HEK293T (cell line): ENCODE data around the gene C12orf76.
"Not testable (repeated sequence)": the region's sequence is repeated elsewhere in the genome, so short reads cannot be mapped to it uniquely, and the experiment has no call there.

ENCODE experiments used
- CTCF ChIA-PET: fragments of 350-600 bp; formaldehyde crosslinking; extraction: SDS; loops from one replicate; lab custom pipeline; 2021; ENCODE audit warnings: antibody characterized with exemption, inconsistent platforms; lab: Yijun Ruan, JAX
- POLR2A ChIA-PET: fragments of 350-600 bp; formaldehyde crosslinking; extraction: SDS; loops from one replicate; lab custom pipeline; 2020; ENCODE audit warnings: antibody characterized with exemption, inconsistent platforms; lab: Yijun Ruan, JAX
- DNase-seq: peaks from one replicate; pipeline ENCODE4 v3.0.0; 2012; ENCODE audit warnings: mixed read lengths; ENCODE audit errors: extremely low spot score
- ARNT ChIP-seq: fragments of 450-650 bp; IDR thresholded peaks from 2 replicates; pipeline ENCODE4 v1.6.1; 2017; ENCODE audit warnings: mild to moderate bottlenecking
- BHLHE40 ChIP-seq: fragments of 450-650 bp; IDR thresholded peaks from 2 replicates; pipeline ENCODE4 v1.6.1; 2016; ENCODE audit warnings: mild to moderate bottlenecking, moderate library complexity, borderline replicate concordance
- CTBP1 ChIP-seq: fragments of 450-650 bp; IDR thresholded peaks from 2 replicates; pipeline ENCODE4 v1.6.1; 2016; ENCODE audit warnings: borderline replicate concordance
- ELF4 ChIP-seq: fragments of 450-650 bp; IDR thresholded peaks from 2 replicates; pipeline ENCODE4 v1.6.1; 2017; ENCODE audit warnings: antibody characterized with exemption
- FOXA1 ChIP-seq: fragments of 450-650 bp; IDR thresholded peaks from 2 replicates; pipeline ENCODE4 v1.6.1; 2016; ENCODE audit warnings: mild to moderate bottlenecking
- FOXK2 ChIP-seq: fragments of 450-650 bp; IDR thresholded peaks from 2 replicates; pipeline ENCODE4 v1.6.1; 2016; ENCODE audit warnings: mild to moderate bottlenecking
- FOXM1 ChIP-seq: fragments of 450-650 bp; IDR thresholded peaks from 2 replicates; pipeline ENCODE4 v1.6.1; 2017; ENCODE audit warnings: mild to moderate bottlenecking, borderline replicate concordance
- HDGF ChIP-seq: fragments of 450-650 bp; IDR thresholded peaks from 2 replicates; pipeline ENCODE4 v1.6.1; 2017; ENCODE audit warnings: antibody characterized with exemption, borderline replicate concordance
- L3MBTL2 ChIP-seq: fragments of 450-650 bp; conservative IDR thresholded peaks from 2 replicates; pipeline ENCODE4 v1.6.1; 2016; ENCODE audit warnings: mild to moderate bottlenecking
- LEF1 ChIP-seq: fragments of 450-650 bp; IDR thresholded peaks from 2 replicates; pipeline ENCODE4 v1.6.1; 2017; ENCODE audit warnings: mild to moderate bottlenecking, borderline replicate concordance
- NFRKB ChIP-seq: fragments of 450-650 bp; IDR thresholded peaks from 2 replicates; pipeline ENCODE4 v1.6.1; 2016; ENCODE audit warnings: mild to moderate bottlenecking, moderate library complexity
- PKNOX1 ChIP-seq: fragments of 450-650 bp; IDR thresholded peaks from 2 replicates; pipeline ENCODE4 v1.6.1; 2016
- SP1 ChIP-seq: fragments of 450-650 bp; IDR thresholded peaks from 2 replicates; pipeline ENCODE4 v1.6.1; 2017
- SUZ12 ChIP-seq: fragments of 450-650 bp; IDR thresholded peaks from 2 replicates; pipeline ENCODE4 v1.6.1; 2016; ENCODE audit warnings: mild to moderate bottlenecking
- TARDBP ChIP-seq: fragments of 450-650 bp; IDR thresholded peaks from 2 replicates; pipeline ENCODE4 v1.6.1; 2016
- ZNF384 ChIP-seq: fragments of 450-650 bp; IDR thresholded peaks from 2 replicates; pipeline ENCODE4 v1.6.1; 2016

C12orf76 gene

GRCh38 chr12:110048242-110049027 is at the start of gene C12orf76:
TSS of gene C12orf76 (minus strand) at chr12:110048522. CDS start at chr12:110048495, 27 bp downstream.
- peak; percentile 94 for DNase-seq
- ChIA-PET POLR2A (interaction anchor here (0.6 to 1.4 kb wide), 2 partner anchors 26 to 519 kb away, joined by 3 to 6 read pairs; no protein-coding TSS in a partner anchor), CTCF (no interaction called here)
- TF ChIP-seq ELF4 (peak; percentile 56), L3MBTL2 (peak; percentile 75), TARDBP (no peak), CTBP1 (peak; percentile 93), SP1 (no peak), ZNF384 (no peak)

- no peak for DNase-seq
- no peak for TF ChIP-seq ARNT
- no peak for TF ChIP-seq ELF4
- no peak for TF ChIP-seq PKNOX1
- no peak for TF ChIP-seq FOXK2
- ChIA-PET POLR2A (no interaction called here), CTCF (interaction anchor here (0.7 kb wide), 1 partner anchor 728 kb away, joined by 3 read pairs; no protein-coding TSS in a partner anchor)
Measured at GRCh38 chr12:110093631-110094311, 45.4 kb upstream of the C12orf76 start.

GRCh38 chr12:110091136-110091711 is 42.9 kb upstream of the C12orf76 start:
- ChIA-PET CTCF (interaction anchor here (0.6 kb wide), 1 partner anchor 53 kb away, joined by 8 read pairs; no protein-coding TSS in a partner anchor), POLR2A (interaction anchor here (1.1 kb wide), 1 partner anchor 189 kb away, joined by 3 read pairs; no protein-coding TSS in a partner anchor)
- TF ChIP-seq FOXM1 (no peak), LEF1 (no peak), L3MBTL2 (no peak), TARDBP (no peak), ELF4 (no peak)
- DNase-seq = no peak

- CTCF ChIA-PET = interaction anchor here (0.6 kb wide), 1 partner anchor 53 kb away, joined by 8 read pairs; no protein-coding TSS in a partner anchor
- no peak for DNase-seq
- POLR2A ChIA-PET = interaction anchor here (1.1 kb wide), 1 partner anchor 190 kb away, joined by 3 read pairs; no protein-coding TSS in a partner anchor
- no peak for TF ChIP-seq LEF1
- no peak for TF ChIP-seq FOXA1
- no peak for TF ChIP-seq SP1
- no peak for TF ChIP-seq ARNT
- TF ChIP-seq BHLHE40 = no peak
- TF ChIP-seq FOXM1 = no peak
- no peak for TF ChIP-seq ZNF384
- no peak for TF ChIP-seq L3MBTL2
- TF ChIP-seq SUZ12 = no peak
- no peak for TF ChIP-seq PKNOX1
- no peak for TF ChIP-seq NFRKB
- TF ChIP-seq CTBP1 = no peak
- no peak for TF ChIP-seq HDGF
- no peak for TF ChIP-seq FOXK2
- TF ChIP-seq ELF4 = no peak
- no peak for TF ChIP-seq TARDBP
Measured at GRCh38 chr12:110090266-110091135, 42.2 kb upstream of the C12orf76 start.

GRCh38 chr12:110088936-110089335 is 40.6 kb upstream of the C12orf76 start:
- ChIA-PET CTCF (no interaction called here), POLR2A (no interaction called here)
- TF ChIP-seq CTBP1 = no peak
- no peak for TF ChIP-seq ARNT
- no peak for TF ChIP-seq PKNOX1
- no peak for TF ChIP-seq FOXM1
- no peak for TF ChIP-seq ZNF384
- TF ChIP-seq SUZ12 = no peak
- TF ChIP-seq ELF4 = no peak
- TF ChIP-seq FOXA1 = no peak
- no peak for TF ChIP-seq LEF1
- no peak for TF ChIP-seq HDGF
- no peak for TF ChIP-seq TARDBP
- no peak for TF ChIP-seq FOXK2
- no peak for DNase-seq

- CTCF ChIA-PET, POLR2A ChIA-PET, DNase-seq: not testable (repeated sequence)
Measured at GRCh38 chr12:110088216-110088615, 39.9 kb upstream of the C12orf76 start.
